ENCODE results near the gene EDNRB.

GRCh38 chr13:77966671-77967070 lies 48.0 kb upstream of the EDNRB start:
- TF ChIP-seq, protein P1, sequence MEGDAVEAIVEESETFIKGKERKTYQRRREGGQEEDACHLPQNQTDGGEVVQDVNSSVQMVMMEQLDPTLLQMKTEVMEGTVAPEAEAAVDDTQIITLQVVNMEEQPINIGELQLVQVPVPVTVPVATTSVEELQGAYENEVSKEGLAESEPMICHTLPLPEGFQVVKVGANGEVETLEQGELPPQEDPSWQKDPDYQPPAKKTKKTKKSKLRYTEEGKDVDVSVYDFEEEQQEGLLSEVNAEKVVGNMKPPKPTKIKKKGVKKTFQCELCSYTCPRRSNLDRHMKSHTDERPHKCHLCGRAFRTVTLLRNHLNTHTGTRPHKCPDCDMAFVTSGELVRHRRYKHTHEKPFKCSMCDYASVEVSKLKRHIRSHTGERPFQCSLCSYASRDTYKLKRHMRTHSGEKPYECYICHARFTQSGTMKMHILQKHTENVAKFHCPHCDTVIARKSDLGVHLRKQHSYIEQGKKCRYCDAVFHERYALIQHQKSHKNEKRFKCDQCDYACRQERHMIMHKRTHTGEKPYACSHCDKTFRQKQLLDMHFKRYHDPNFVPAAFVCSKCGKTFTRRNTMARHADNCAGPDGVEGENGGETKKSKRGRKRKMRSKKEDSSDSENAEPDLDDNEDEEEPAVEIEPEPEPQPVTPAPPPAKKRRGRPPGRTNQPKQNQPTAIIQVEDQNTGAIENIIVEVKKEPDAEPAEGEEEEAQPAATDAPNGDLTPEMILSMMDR (conservative IDR thresholded peaks at IDR 0.05; ENCODE audit: low read length): no peak
- no peak for TF ChIP-seq EZH2phosphoT487 (IDR thresholded peaks at IDR 0.05; ENCODE audit: borderline replicate concordance)

Data from Loucy (cell line).